Thymus (tissue), 14 donors: Measurements from ENCODE around the gene NDUFS5. TPM values are rescaled to one million over a fixed set of nuclear protein-coding genes. Genes with fewer than 3 reads are reported as not detected.
"Not testable (repeated sequence)": the region's sequence is repeated elsewhere in the genome, so short reads cannot be mapped to it uniquely, and the experiment has no call there.

Experiments used
- DNase-seq, 9 donors: peaks; one replicate each; pipeline ENCODE4 v3.0.0-alpha.2; 2013; ENCODE audit warnings: low spot score in 9 of 9, low read depth in 6 of 9, missing footprints in 1 of 9
- H3K27ac ChIP-seq, 2 donors: one replicate each; pipeline ENCODE4 v1.5.1; 2013; ENCODE audit warnings: control low read depth in 1 of 2, low read depth in 1 of 2, low read length in 1 of 2, mild to moderate bottlenecking in 1 of 2, moderate library complexity in 1 of 2
- H3K27me3 ChIP-seq, 2 donors: one replicate each; pipeline ENCODE4 v1.5.1; 2013; ENCODE audit warnings: low read length in 1 of 2; ENCODE audit not compliant: control insufficient read depth in 2 of 2, insufficient read depth in 1 of 2
- H3K36me3 ChIP-seq, 2 donors: one replicate each; pipeline ENCODE4 v1.5.1; 2013; ENCODE audit warnings: low read length in 1 of 2, mild to moderate bottlenecking in 1 of 2, moderate library complexity in 1 of 2; ENCODE audit not compliant: control insufficient read depth in 2 of 2, insufficient read depth in 2 of 2
- H3K4me1 ChIP-seq, 2 donors: one replicate each; pipeline ENCODE4 v1.5.1; 2013; ENCODE audit warnings: low read length in 2 of 2; ENCODE audit not compliant: control insufficient read depth in 2 of 2, insufficient read depth in 2 of 2
- H3K4me3 ChIP-seq, 2 donors: one replicate each; pipeline ENCODE4 v1.5.1; 2013; ENCODE audit warnings: low read length in 2 of 2, control low read depth in 1 of 2, mild to moderate bottlenecking in 1 of 2
- H3K9me3 ChIP-seq, 2 donors: one replicate each; pipeline ENCODE4 v1.5.1; 2013; ENCODE audit warnings: low read length in 1 of 2, mild to moderate bottlenecking in 1 of 2; ENCODE audit not compliant: control insufficient read depth in 2 of 2, insufficient read depth in 1 of 2
- WGBS: extraction: QIAGEN DNeasy Blood & Tissue Kit; methylation state at CpG from one replicate; pipeline ENCODE4 v1.1.7; 2013; 5-methylcytosine and 5-hydroxymethylcytosine counted together
- long read RNA-seq, 10 donors: transcript quantifications; one replicate each; lab custom pipeline, GENCODE V29; 2026
- polyA plus RNA-seq: library from polyadenylated mRNA; stranded (reverse); fragments of 200-250 nt; gene quantifications from one replicate; pipeline ENCODE4 v1.2.3, GENCODE V29; 2013
- total RNA-seq: library from RNA; stranded (reverse); fragments of 120-200 nt; gene quantifications from one replicate; pipeline ENCODE4 v1.2.4, GENCODE V29; 2013
- donor health status: healthy.

The NDUFS5 gene
- total RNA-seq (359 TPM), polyA plus RNA-seq (483 TPM)
- long read RNA-seq, donor 1, transcript NDUFS5-202 (3 exons, 548 nt), result minor isoform, 5 of 23 reads
- long read RNA-seq, donor 1, transcript NDUFS5-201 (3 exons, 544 nt), result major isoform, 18 of 23 reads
- long read RNA-seq, donor 1, partial matches to known transcripts, result 0 of 23 reads
- long read RNA-seq, donor 1, other reads (novel, unspliced or antisense), result 0 of 23 reads
- long read RNA-seq, donor 2, transcript NDUFS5-201 (3 exons, 544 nt), result major isoform, 163 of 252 reads
- long read RNA-seq, donor 2, transcript NDUFS5-202 (3 exons, 548 nt), result minor isoform, 53 of 252 reads
- long read RNA-seq, donor 2, partial matches to known transcripts, result 36 of 252 reads
- long read RNA-seq, donor 2, other reads (novel, unspliced or antisense), result 0 of 252 reads
- long read RNA-seq, donor 3, transcript NDUFS5-201 (3 exons, 544 nt), result major isoform, 193 of 315 reads
- long read RNA-seq, donor 3, transcript NDUFS5-202 (3 exons, 548 nt), result minor isoform, 68 of 315 reads
- long read RNA-seq, donor 3, partial matches to known transcripts, result 54 of 315 reads
- long read RNA-seq, donor 3, other reads (novel, unspliced or antisense), result 0 of 315 reads
- long read RNA-seq, donor 4, transcript NDUFS5-202 (3 exons, 548 nt), result minor isoform, 37 of 92 reads
- long read RNA-seq, donor 4, transcript NDUFS5-201 (3 exons, 544 nt), result major isoform, 38 of 92 reads
- long read RNA-seq, donor 4, partial matches to known transcripts, result 17 of 92 reads
- long read RNA-seq, donor 4, other reads (novel, unspliced or antisense), result 0 of 92 reads
- long read RNA-seq, donor 5, transcript NDUFS5-202 (3 exons, 548 nt), result minor isoform, 147 of 352 reads
- long read RNA-seq, donor 5, transcript NDUFS5-201 (3 exons, 544 nt), result major isoform, 171 of 352 reads
- long read RNA-seq, donor 5, partial matches to known transcripts, result 34 of 352 reads
- long read RNA-seq, donor 5, other reads (novel, unspliced or antisense), result 0 of 352 reads
- long read RNA-seq, donor 6, transcript NDUFS5-201 (3 exons, 544 nt), result major isoform, 58 of 127 reads
- long read RNA-seq, donor 6, transcript NDUFS5-202 (3 exons, 548 nt), result major isoform, 58 of 127 reads
- long read RNA-seq, donor 6, partial matches to known transcripts, result 11 of 127 reads
- long read RNA-seq, donor 6, other reads (novel, unspliced or antisense), result 0 of 127 reads
- long read RNA-seq, donor 7, transcript NDUFS5-202 (3 exons, 548 nt), result minor isoform, 51 of 143 reads
- long read RNA-seq, donor 7, transcript NDUFS5-201 (3 exons, 544 nt), result major isoform, 71 of 143 reads
- long read RNA-seq, donor 7, partial matches to known transcripts, result 21 of 143 reads
- long read RNA-seq, donor 7, other reads (novel, unspliced or antisense), result 0 of 143 reads
- long read RNA-seq, donor 8, transcript NDUFS5-202 (3 exons, 548 nt), result minor isoform, 14 of 49 reads
- long read RNA-seq, donor 8, transcript NDUFS5-201 (3 exons, 544 nt), result major isoform, 30 of 49 reads
- long read RNA-seq, donor 8, partial matches to known transcripts, result 5 of 49 reads
- long read RNA-seq, donor 8, other reads (novel, unspliced or antisense), result 0 of 49 reads
- long read RNA-seq, donor 9, transcript NDUFS5-202 (3 exons, 548 nt), result minor isoform, 35 of 141 reads
- long read RNA-seq, donor 9, transcript NDUFS5-201 (3 exons, 544 nt), result major isoform, 89 of 141 reads
- long read RNA-seq, donor 9, partial matches to known transcripts, result 17 of 141 reads
- long read RNA-seq, donor 9, other reads (novel, unspliced or antisense), result 0 of 141 reads
- long read RNA-seq, donor 10, transcript NDUFS5-201 (3 exons, 544 nt), result minor isoform, 64 of 149 reads
- long read RNA-seq, donor 10, transcript NDUFS5-202 (3 exons, 548 nt), result major isoform, 67 of 149 reads
- long read RNA-seq, donor 10, partial matches to known transcripts, result 18 of 149 reads
- long read RNA-seq, donor 10, other reads (novel, unspliced or antisense), result 0 of 149 reads

- H3K27me3 ChIP-seq, result no peaks in the 10 kb centered on the region
- peak within 1 kb of the TSS; percentile 76 to 89 for H3K27ac ChIP-seq
- under 1% methylated on average over 47 of the region's 47 CpGs for WGBS
Observed at GRCh38 chr1:39026051-39026865, at the start of gene NDUFS5. Gene NDUFS5 (plus strand): TSS chr1:39026350. CDS start chr1:39028725, 2,375 bp downstream.

GRCh38 chr1:38977399-38978244 lies 48.5 kb upstream of the NDUFS5 start:
- H3K9me3 ChIP-seq, result peaks cover 4 to 15% of the 10 kb centered on the region in 2 donors
- WGBS, result 33% methylated on average over 12 of the region's 12 CpGs
- H3K27me3 ChIP-seq, H3K4me1 ChIP-seq, H3K36me3 ChIP-seq, H3K27ac ChIP-seq, H3K4me3 ChIP-seq: not testable (repeated sequence)
- DNase-seq, result peak in 3 of 9 donors; percentile 31 to 77 (median 44)

More at GRCh38 chr1:39026051-39026865, at the start of gene NDUFS5:
- peaks cover 4 to 12% of the 10 kb centered on the region in 2 donors for H3K4me1 ChIP-seq
- peak; percentile 60 to 90 (median 72) for DNase-seq
- no peaks in the 10 kb centered on the region for H3K9me3 ChIP-seq
- peaks cover 5 to 18% of the 10 kb centered on the region in 2 donors for H3K36me3 ChIP-seq
- peak within 1 kb of the TSS; percentile 68 to 79 for H3K4me3 ChIP-seq

GRCh38 chr1:38978245-38978542 lies 48.0 kb upstream of the NDUFS5 start:
- H3K27me3 ChIP-seq, H3K4me1 ChIP-seq, DNase-seq, H3K27ac ChIP-seq, H3K36me3 ChIP-seq, H3K4me3 ChIP-seq: not testable (repeated sequence)
- H3K9me3 ChIP-seq, result peaks cover 4 to 15% of the 10 kb centered on the region in 2 donors
- 95% methylated on average over 6 of the region's 6 CpGs for WGBS

GRCh38 chr1:38979380-38979779 lies 46.8 kb upstream of the NDUFS5 start:
- WGBS, result 49% methylated on average over 1 of the region's 1 CpG
- peaks cover 4 to 15% of the 10 kb centered on the region in 2 donors for H3K9me3 ChIP-seq
- not testable (repeated sequence) for H3K4me1 ChIP-seq, H3K27me3 ChIP-seq, H3K4me3 ChIP-seq, DNase-seq, H3K36me3 ChIP-seq, H3K27ac ChIP-seq

- Histone ChIP-seq H3K4me3 (no peak overlapping the region), H3K4me1 (peaks cover 13 to 16% of the 10 kb centered on the region in 2 donors), H3K9me3 (no peaks in the 10 kb centered on the region), H3K27ac (peak overlapping the region in 1 of 2 donors; percentile 91), H3K36me3 (peaks cover 4 to 6% of the 10 kb centered on the region in 2 donors), H3K27me3 (no peaks in the 10 kb centered on the region)
- 95% methylated on average over 2 of the region's 2 CpGs for WGBS
- no peak for DNase-seq
Observed at GRCh38 chr1:38989979-38990378, 36.2 kb upstream of the NDUFS5 start.

GRCh38 chr1:38990386-38990737 lies 35.8 kb upstream of the NDUFS5 start:
- 50% methylated on average over 5 of the region's 5 CpGs for whole genome bisulfite sequencing
- H3K4me1 ChIP-seq, result peaks cover 13 to 16% of the 10 kb centered on the region in 2 donors
- H3K4me3 ChIP-seq, result peak overlapping the region; percentile 95 to 99
- DNase-seq, result peak in 1 of 9 donors; percentile 31
- no peaks in the 10 kb centered on the region for H3K27me3 ChIP-seq
- no peaks in the 10 kb centered on the region for H3K9me3 ChIP-seq
- H3K36me3 ChIP-seq, result peaks cover 5 to 10% of the 10 kb centered on the region in 2 donors
- H3K27ac ChIP-seq, result peak overlapping the region; percentile 80 to 91
